Mesendoderm (in vitro differentiated cells): Measurements from ENCODE around the gene EPHB2.

Experiments
- DNase-seq: peaks from one replicate; pipeline ENCODE4 v3.0.0; 2013
- H2AK5ac ChIP-seq: 2 replicates; pipeline ENCODE4 v1.6.1; 2013; ENCODE audit warnings: low read length, inconsistent platforms
- H2BK120ac ChIP-seq: 2 replicates; pipeline ENCODE4 v1.6.1; 2013; ENCODE audit warnings: low read depth, mild to moderate bottlenecking, low read length, moderate library complexity, mixed read lengths
- H2BK15ac ChIP-seq: replicated peaks from 2 replicates; pipeline ENCODE4 v1.6.1; 2013; ENCODE audit warnings: low read depth, mild to moderate bottlenecking, moderate library complexity
- H2BK5ac ChIP-seq: 2 replicates; pipeline ENCODE4 v1.6.1; 2013; ENCODE audit warnings: low read length, inconsistent platforms
- H3K18ac ChIP-seq: 2 replicates; pipeline ENCODE4 v1.6.1; 2013; ENCODE audit warnings: mild to moderate bottlenecking, low read length, mixed read lengths
- H3K23ac ChIP-seq: one replicate; pipeline ENCODE4 v1.6.1; 2013; ENCODE audit warnings: low read length
- H3K27ac ChIP-seq: 2 replicates; pipeline ENCODE4 v1.5.1; 2013; ENCODE audit warnings: low read depth, mild to moderate bottlenecking, inconsistent platforms, low read length, moderate library complexity
- H3K27me3 ChIP-seq: 2 replicates; pipeline ENCODE4 v1.6.1; 2013; ENCODE audit warnings: low read length, control low read depth, mild to moderate bottlenecking, inconsistent platforms; ENCODE audit not compliant: insufficient read depth, poor library complexity
- H3K36me3 ChIP-seq: 2 replicates; pipeline ENCODE4 v1.6.1; 2013; ENCODE audit warnings: low read length, inconsistent platforms; ENCODE audit not compliant: control insufficient read depth, insufficient read depth
- H3K4ac ChIP-seq: one replicate; pipeline ENCODE4 v1.6.1; 2013; ENCODE audit warnings: low read depth, mild to moderate bottlenecking, low read length, moderate library complexity
- H3K4me1 ChIP-seq: 2 replicates; pipeline ENCODE4 v1.6.1; 2013; ENCODE audit warnings: low read depth, low read length, inconsistent platforms; ENCODE audit not compliant: control insufficient read depth
- H3K4me2 ChIP-seq: 2 replicates; pipeline ENCODE4 v1.6.1; 2013; ENCODE audit warnings: low read length
- H3K4me3 ChIP-seq: 2 replicates; pipeline ENCODE4 v1.5.1; 2013; ENCODE audit warnings: mild to moderate bottlenecking, low read length
- H3K56ac ChIP-seq: one replicate; pipeline ENCODE4 v1.6.1; 2013; ENCODE audit warnings: low read length
- H3K79me1 ChIP-seq: 2 replicates; pipeline ENCODE4 v1.6.1; 2013; ENCODE audit warnings: low read length, inconsistent platforms
- H3K79me2 ChIP-seq: 2 replicates; pipeline ENCODE4 v1.6.1; 2013; ENCODE audit warnings: mild to moderate bottlenecking, low read length; ENCODE audit not compliant: control insufficient read depth, insufficient read depth
- H3K9ac ChIP-seq: 2 replicates; pipeline ENCODE4 v1.6.1; 2013; ENCODE audit warnings: low read length, inconsistent platforms
- H4K5ac ChIP-seq: one replicate; pipeline ENCODE4 v1.6.1; 2013; ENCODE audit warnings: low read length
- H4K8ac ChIP-seq: one replicate; pipeline ENCODE4 v1.6.1; 2013; ENCODE audit warnings: low read depth, mild to moderate bottlenecking, control low read depth, low read length, moderate library complexity
- WGBS: extraction: QIAGEN DNeasy Blood & Tissue Kit; methylation state at CpG from one replicate; pipeline ENCODE4 v1.1.7; 2013; ENCODE audit warnings: low lambda C conversion rate, missing lambda C conversion rate; ENCODE audit not compliant: insufficient coverage; ENCODE audit errors: extremely low coverage; 5-methylcytosine and 5-hydroxymethylcytosine counted together

The EPHB2 gene

GRCh38 chr1:22729912-22730311 is 19.3 kb downstream of the EPHB2 start:
- Histone ChIP-seq H3K79me2 (no peaks in the 10 kb centered on the region), H3K56ac (no peak overlapping the region), H3K79me1 (no peaks in the 10 kb centered on the region), H3K27ac (no peak overlapping the region), H3K36me3 (no peaks in the 10 kb centered on the region), H3K9ac (no peak overlapping the region), H2BK120ac (no peak overlapping the region), H4K8ac (no peak overlapping the region), H3K18ac (no peak overlapping the region), H2BK5ac (no peak overlapping the region), H2BK15ac (no peak overlapping the region), H2AK5ac (no peak overlapping the region), H3K4me2 (no peak overlapping the region), H4K5ac (no peak overlapping the region), H3K4me3 (no peak overlapping the region), H3K4ac (no peak overlapping the region), H3K27me3 (no peaks in the 10 kb centered on the region), H3K4me1 (no peaks in the 10 kb centered on the region), H3K23ac (no peak overlapping the region)
- no CpG with 5 or more reads among the region's 7 CpGs for whole genome bisulfite sequencing
- no peak for DNase-seq

DNA sequence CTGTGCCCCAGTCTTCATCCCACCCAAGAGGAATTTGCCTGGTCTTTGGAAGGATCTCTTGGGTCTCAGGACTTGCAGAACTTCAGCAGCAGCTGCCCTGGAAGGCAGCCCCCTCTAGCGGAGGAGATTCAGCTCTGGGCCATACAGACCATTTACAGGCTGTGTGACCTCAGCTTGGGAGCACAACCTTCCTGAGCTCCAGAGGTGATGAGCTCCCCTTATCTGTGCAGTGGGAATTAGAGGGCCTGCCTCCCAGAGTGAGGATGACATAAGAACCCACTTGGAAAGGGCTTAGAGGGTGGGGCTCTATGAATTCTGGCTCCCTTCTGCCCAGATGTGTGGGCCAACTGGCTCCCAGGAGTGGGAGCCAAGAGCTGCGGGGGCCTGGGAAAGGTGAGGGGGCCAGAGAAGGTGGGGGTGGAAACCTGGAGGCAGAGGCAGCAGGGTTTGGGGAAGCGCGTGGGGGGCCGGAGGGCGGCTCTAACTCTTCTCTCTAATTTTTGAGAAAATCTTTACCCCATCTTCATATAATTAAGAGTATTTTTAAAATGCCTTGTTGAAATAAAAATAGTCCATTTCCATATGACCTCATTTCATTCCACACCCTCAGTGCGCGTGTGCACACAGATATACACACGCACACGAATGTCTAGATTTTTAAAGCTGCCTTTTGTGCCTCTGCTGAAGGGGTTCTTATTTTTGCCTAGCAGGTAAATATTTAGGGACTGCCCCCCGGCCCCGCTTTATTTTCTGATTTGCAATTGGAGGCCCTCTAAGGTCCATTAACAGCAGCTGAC is 21.5 kb downstream of the EPHB2 start:
- H4K8ac ChIP-seq, result no peak overlapping the region
- DNase-seq, result peak; percentile 69
- H2AK5ac ChIP-seq, result no peak overlapping the region
- no peak overlapping the region for H3K9ac ChIP-seq
- H3K56ac ChIP-seq, result no peak overlapping the region
- H3K4me3 ChIP-seq, result no peak overlapping the region
- no peaks in the 10 kb centered on the region for H3K36me3 ChIP-seq
- H3K4ac ChIP-seq, result no peak overlapping the region
- H3K27ac ChIP-seq, result no peak overlapping the region
- H3K79me1 ChIP-seq, result no peaks in the 10 kb centered on the region
- WGBS, result no CpG with 5 or more reads among the region's 12 CpGs
- no peak overlapping the region for H4K5ac ChIP-seq
- no peaks in the 10 kb centered on the region for H3K79me2 ChIP-seq
- no peak overlapping the region for H3K4me2 ChIP-seq
- H3K4me1 ChIP-seq, result peaks cover 2% of the 10 kb centered on the region
- H2BK15ac ChIP-seq, result no peak overlapping the region
- no peaks in the 10 kb centered on the region for H3K27me3 ChIP-seq
- H3K23ac ChIP-seq, result no peak overlapping the region
- H2BK5ac ChIP-seq, result no peak overlapping the region
- no peak overlapping the region for H2BK120ac ChIP-seq
- no peak overlapping the region for H3K18ac ChIP-seq

DNA sequence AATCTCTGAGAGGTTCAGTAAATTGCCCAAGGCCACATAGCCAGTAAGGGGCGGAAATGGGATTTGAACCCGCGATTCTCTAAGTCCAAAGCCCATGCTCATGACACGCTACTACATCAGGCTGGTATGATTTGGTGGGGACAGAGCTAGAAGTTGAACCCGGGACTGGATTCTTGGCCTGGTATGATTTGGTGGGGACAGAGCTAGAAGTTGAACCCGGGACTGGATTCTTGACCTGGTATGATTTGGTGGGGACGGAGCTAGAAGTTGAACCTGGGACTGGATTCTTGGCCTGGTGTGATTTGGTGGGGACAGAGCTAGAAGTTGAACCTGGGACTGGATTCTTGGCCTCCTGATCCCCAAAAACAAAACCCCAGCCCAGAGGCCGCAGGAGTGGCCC is 23.0 kb downstream of the EPHB2 start:
- Histone ChIP-seq H3K79me2 (no peaks in the 10 kb centered on the region), H2AK5ac (no peak overlapping the region), H3K18ac (no peak overlapping the region), H3K9ac (no peak overlapping the region), H3K4me3 (no peak overlapping the region), H3K4ac (no peak overlapping the region), H3K4me1 (peaks cover 4% of the 10 kb centered on the region), H3K4me2 (no peak overlapping the region), H3K23ac (no peak overlapping the region), H2BK15ac (no peak overlapping the region), H3K27ac (no peak overlapping the region), H2BK120ac (no peak overlapping the region), H3K27me3 (no peaks in the 10 kb centered on the region), H4K8ac (no peak overlapping the region), H4K5ac (no peak overlapping the region), H3K36me3 (no peaks in the 10 kb centered on the region), H3K56ac (no peak overlapping the region), H3K79me1 (no peaks in the 10 kb centered on the region), H2BK5ac (no peak overlapping the region)
- DNase-seq, result no peak
- no CpG with 5 or more reads among the region's 8 CpGs for WGBS

DNA sequence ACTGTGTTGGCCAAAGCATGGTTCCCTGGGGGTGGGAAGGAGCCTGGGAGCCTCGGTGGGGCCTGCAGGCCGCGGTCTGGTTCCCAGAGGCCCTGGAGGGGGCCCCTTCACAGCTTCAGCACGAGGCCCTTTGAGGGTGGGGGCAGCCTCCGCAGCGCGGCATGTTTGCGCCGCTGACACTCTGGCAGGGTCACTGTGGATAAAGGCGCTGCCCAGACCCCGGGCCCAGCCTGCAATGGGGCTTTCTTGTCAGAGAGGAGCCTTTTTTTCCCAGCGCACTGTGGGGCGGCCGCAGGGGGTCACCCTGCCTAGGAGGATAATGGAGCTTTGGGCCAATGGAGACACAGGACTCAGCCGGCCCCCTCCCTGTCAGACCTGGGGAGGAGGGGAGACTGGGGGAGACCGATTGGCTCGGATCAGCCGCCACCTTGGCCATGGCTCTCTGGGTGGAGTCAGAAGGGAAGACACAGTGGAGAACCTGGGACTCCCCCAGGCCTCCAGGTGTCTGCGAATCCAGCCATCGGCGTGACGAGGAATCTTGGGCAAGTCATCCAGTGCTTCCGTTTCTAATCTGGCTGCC is 26.0 kb downstream of the EPHB2 start:
- Histone ChIP-seq H2BK15ac (no peak overlapping the region), H3K27me3 (no peaks in the 10 kb centered on the region), H3K36me3 (no peaks in the 10 kb centered on the region), H3K79me2 (no peaks in the 10 kb centered on the region), H3K4ac (no peak overlapping the region), H3K23ac (no peak overlapping the region), H3K27ac (no peak overlapping the region), H2BK120ac (no peak overlapping the region), H3K18ac (peak overlapping the region; percentile 8), H3K4me3 (no peak overlapping the region), H3K79me1 (no peaks in the 10 kb centered on the region), H3K4me2 (no peak overlapping the region), H2BK5ac (no peak overlapping the region), H4K8ac (no peak overlapping the region), H4K5ac (no peak overlapping the region), H3K56ac (no peak overlapping the region), H2AK5ac (no peak overlapping the region), H3K4me1 (peaks cover 6% of the 10 kb centered on the region), H3K9ac (no peak overlapping the region)
- no CpG with 5 or more reads among the region's 23 CpGs for WGBS
- peak; percentile 25 for DNase-seq

- Histone ChIP-seq H3K4me3 (no peak overlapping the region), H3K18ac (no peak overlapping the region), H3K36me3 (no peaks in the 10 kb centered on the region), H2BK5ac (no peak overlapping the region), H4K5ac (no peak overlapping the region), H3K4me2 (no peak overlapping the region), H2AK5ac (peak overlapping the region; percentile 32), H3K27me3 (no peaks in the 10 kb centered on the region), H3K79me1 (no peaks in the 10 kb centered on the region), H3K4ac (no peak overlapping the region), H3K79me2 (no peaks in the 10 kb centered on the region), H4K8ac (no peak overlapping the region), H2BK15ac (no peak overlapping the region), H3K56ac (no peak overlapping the region), H3K9ac (no peak overlapping the region), H3K23ac (no peak overlapping the region), H3K4me1 (peaks cover 7% of the 10 kb centered on the region), H3K27ac (no peak overlapping the region), H2BK120ac (no peak overlapping the region)
- WGBS, result no CpG with 5 or more reads among the region's 2 CpGs
- no peak for DNase-seq
Observed at GRCh38 chr1:22737374-22738068, 26.9 kb downstream of the EPHB2 start.
